ENCODE results near the gene CLK2. TPM values are rescaled to one million over a fixed set of nuclear protein-coding genes. Genes with fewer than 3 reads are reported as not detected.
A peak's percentile ranks its signal among the peaks of the same experiment; 100 is the strongest.

CLK2 gene
- total and polyA plus RNA-seq, 2 of the 13 experiments (the other 11 are each of a cell fraction or from before 2014, with no cell fraction given), result 20.1 to 73.5 TPM

GRCh38 chr1:155277070-155277901, 4.0 kb upstream of the CLK2 start, which contains the start of gene HCN3 (continued):
- TF ChIP-seq KDM2A (CRISPR knock-in tag; IDR thresholded peaks at IDR 0.05; ENCODE audit: borderline replicate concordance, low read depth) (peak; percentile 32; the same call in 1 of the 2 replicates), TAF15 (IDR thresholded peaks at IDR 0.05; ENCODE audit: low read depth, low read length, poor library complexity, severe bottlenecking) (peak; percentile 35), ZNF75D (CRISPR knock-in tag; IDR thresholded peaks at IDR 0.05; ENCODE audit: borderline replicate concordance) (no peak), GTF2F1 (IDR thresholded peaks at IDR 0.05; ENCODE audit: low read length) (no peak), MED1 (CRISPR knock-in tag; IDR thresholded peaks at IDR 0.05) (peak; percentile 71), ZNF33B (CRISPR knock-in tag; IDR thresholded peaks at IDR 0.05) (no peak; the same call in 1 of the 2 replicates), FOXC1 (CRISPR knock-in tag; IDR thresholded peaks at IDR 0.05; ENCODE audit: borderline replicate concordance) (peak; percentile 16; the same call in 1 of the 2 replicates), PHF20 (CRISPR knock-in tag; IDR thresholded peaks at IDR 0.05) (peak; percentile 61), ZBED4 (CRISPR knock-in tag; IDR thresholded peaks at IDR 0.05; ENCODE audit: borderline replicate concordance) (peak; percentile 69), ZNF530 (CRISPR knock-in tag; IDR thresholded peaks at IDR 0.05; ENCODE audit: low read depth) (no peak), ZNF276 (CRISPR knock-in tag; IDR thresholded peaks at IDR 0.05; ENCODE audit: low read depth) (peak; percentile 33; the same call in 1 of the 2 replicates), THAP11 (CRISPR knock-in tag; IDR thresholded peaks at IDR 0.05) (peak; percentile 84), ZMYM4 (CRISPR knock-in tag; IDR thresholded peaks at IDR 0.05) (peak; percentile 63), TARDBP (CRISPR knock-in tag; IDR thresholded peaks at IDR 0.05) (peak; percentile 62; the same call in 1 of the 2 replicates), SAP130 (CRISPR knock-in tag; IDR thresholded peaks at IDR 0.05; ENCODE audit: low read depth) (peak; percentile 93)
- TF ChIP-seq, protein P1, sequence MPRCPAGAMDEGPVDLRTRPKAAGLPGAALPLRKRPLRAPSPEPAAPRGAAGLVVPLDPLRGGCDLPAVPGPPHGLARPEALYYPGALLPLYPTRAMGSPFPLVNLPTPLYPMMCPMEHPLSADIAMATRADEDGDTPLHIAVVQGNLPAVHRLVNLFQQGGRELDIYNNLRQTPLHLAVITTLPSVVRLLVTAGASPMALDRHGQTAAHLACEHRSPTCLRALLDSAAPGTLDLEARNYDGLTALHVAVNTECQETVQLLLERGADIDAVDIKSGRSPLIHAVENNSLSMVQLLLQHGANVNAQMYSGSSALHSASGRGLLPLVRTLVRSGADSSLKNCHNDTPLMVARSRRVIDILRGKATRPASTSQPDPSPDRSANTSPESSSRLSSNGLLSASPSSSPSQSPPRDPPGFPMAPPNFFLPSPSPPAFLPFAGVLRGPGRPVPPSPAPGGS (CRISPR knock-in tag; IDR thresholded peaks at IDR 0.05), result peak; percentile 79
- TF ChIP-seq, protein P2, sequence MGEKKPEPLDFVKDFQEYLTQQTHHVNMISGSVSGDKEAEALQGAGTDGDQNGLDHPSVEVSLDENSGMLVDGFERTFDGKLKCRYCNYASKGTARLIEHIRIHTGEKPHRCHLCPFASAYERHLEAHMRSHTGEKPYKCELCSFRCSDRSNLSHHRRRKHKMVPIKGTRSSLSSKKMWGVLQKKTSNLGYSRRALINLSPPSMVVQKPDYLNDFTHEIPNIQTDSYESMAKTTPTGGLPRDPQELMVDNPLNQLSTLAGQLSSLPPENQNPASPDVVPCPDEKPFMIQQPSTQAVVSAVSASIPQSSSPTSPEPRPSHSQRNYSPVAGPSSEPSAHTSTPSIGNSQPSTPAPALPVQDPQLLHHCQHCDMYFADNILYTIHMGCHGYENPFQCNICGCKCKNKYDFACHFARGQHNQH (CRISPR knock-in tag; IDR thresholded peaks at IDR 0.05), result 0 out of 2 replicates have a peak, but pooled peaks have one; percentile 17
- TF ChIP-seq, protein P3, sequence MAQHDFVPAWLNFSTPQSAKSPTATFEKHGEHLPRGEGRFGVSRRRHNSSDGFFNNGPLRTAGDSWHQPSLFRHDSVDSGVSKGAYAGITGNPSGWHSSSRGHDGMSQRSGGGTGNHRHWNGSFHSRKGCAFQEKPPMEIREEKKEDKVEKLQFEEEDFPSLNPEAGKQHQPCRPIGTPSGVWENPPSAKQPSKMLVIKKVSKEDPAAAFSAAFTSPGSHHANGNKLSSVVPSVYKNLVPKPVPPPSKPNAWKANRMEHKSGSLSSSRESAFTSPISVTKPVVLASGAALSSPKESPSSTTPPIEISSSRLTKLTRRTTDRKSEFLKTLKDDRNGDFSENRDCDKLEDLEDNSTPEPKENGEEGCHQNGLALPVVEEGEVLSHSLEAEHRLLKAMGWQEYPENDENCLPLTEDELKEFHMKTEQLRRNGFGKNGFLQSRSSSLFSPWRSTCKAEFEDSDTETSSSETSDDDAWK (CRISPR knock-in tag; IDR thresholded peaks at IDR 0.05), result no peak

Measured in HepG2 (cell line).